Measurements from ENCODE around the gene MCL1.

MCL1 gene

DNA sequence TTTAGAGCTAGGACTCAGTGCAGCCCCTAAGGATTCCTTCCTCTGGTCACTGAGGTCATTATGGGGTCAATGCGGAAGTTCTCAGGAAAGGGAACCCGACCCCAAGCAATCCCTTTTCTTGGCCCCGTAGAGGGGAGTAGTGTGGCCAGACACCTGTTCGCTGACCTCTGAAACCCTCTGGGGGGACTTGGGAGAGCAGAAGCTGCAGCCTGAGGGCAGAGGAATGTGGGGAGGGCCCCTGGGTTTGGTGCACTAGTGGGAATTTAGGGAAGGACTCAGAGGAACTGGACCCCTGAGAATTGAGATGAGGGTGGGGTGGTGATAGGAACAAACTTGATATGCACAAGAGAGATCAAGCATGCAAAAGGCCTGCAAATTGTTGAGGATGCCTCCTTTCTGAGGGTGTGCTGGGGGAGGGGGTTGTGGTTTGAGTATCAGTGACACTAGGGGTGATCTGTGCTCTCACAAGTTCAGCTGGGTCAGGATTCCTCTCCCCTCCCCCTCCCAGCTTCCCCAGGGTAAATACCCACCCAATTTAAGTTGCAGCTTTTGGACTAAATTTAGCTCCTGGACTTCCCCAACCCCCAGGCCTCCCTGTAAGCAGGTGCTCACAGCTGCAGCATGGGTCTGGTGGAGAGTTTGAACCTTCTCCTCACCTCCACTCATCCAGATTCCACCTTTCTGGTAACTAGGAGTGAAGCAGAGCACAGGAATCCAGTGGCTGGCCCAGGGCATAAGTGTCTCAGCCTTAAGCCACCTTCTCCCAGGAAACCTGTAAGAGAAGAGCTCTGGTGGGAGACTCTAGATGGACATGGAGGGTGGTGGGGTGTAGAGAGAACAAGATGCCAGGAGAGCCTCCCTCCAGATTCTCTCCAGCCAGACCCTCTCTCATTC, 16.7 kb downstream of the MCL1 start:
- TF ChIP-seq ZFP3 (CRISPR knock-in tag; IDR thresholded peaks at IDR 0.05) (no peak), ISL1 (CRISPR knock-in tag; IDR thresholded peaks at IDR 0.05) (no peak), CSDC2 (CRISPR knock-in tag; IDR thresholded peaks at IDR 0.05) (peak; percentile 30; the same call in 1 of the 2 replicates)

DNA sequence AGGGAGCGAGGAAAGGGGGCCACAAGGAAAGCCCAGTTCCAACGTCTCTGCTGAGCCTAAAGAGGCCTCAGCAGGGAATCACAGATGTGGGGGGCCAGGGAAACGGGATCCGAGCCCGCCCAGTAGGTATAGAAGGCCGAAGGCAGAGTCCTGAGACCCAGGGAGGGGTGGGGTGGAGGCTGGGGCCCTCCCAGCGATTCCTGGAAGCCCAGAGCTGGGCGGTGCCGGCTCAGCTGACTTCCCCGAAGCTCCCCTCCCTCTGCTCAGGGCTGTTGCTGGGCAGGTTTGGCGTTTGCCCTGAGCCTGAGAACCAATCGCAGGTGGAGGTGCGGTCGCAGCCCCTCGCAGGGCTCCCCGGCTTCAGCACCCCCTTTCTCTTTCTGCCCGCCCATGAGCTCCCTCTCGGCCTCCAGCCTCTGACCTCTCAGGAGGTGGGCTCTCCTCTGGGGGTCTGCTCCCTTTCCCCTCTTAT, 17.4 kb downstream of the MCL1 start:
- TF ChIP-seq, protein P1, sequence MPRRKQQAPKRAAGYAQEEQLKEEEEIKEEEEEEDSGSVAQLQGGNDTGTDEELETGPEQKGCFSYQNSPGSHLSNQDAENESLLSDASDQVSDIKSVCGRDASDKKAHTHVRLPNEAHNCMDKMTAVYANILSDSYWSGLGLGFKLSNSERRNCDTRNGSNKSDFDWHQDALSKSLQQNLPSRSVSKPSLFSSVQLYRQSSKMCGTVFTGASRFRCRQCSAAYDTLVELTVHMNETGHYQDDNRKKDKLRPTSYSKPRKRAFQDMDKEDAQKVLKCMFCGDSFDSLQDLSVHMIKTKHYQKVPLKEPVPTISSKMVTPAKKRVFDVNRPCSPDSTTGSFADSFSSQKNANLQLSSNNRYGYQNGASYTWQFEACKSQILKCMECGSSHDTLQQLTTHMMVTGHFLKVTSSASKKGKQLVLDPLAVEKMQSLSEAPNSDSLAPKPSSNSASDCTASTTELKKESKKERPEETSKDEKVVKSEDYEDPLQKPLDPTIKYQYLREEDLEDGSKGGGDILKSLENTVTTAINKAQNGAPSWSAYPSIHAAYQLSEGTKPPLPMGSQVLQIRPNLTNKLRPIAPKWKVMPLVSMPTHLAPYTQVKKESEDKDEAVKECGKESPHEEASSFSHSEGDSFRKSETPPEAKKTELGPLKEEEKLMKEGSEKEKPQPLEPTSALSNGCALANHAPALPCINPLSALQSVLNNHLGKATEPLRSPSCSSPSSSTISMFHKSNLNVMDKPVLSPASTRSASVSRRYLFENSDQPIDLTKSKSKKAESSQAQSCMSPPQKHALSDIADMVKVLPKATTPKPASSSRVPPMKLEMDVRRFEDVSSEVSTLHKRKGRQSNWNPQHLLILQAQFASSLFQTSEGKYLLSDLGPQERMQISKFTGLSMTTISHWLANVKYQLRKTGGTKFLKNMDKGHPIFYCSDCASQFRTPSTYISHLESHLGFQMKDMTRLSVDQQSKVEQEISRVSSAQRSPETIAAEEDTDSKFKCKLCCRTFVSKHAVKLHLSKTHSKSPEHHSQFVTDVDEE (CRISPR knock-in tag; IDR thresholded peaks at IDR 0.05) = no peak
- TF ChIP-seq SNAI2 (CRISPR knock-in tag; IDR thresholded peaks at IDR 0.05) (no peak), ZC3H10 (CRISPR knock-in tag; IDR thresholded peaks at IDR 0.05) (peak; percentile 75), GLIS3 (CRISPR knock-in tag; IDR thresholded peaks at IDR 0.05) (peak; percentile 82; the same call in 1 of the 2 replicates), BACH2 (CRISPR knock-in tag; IDR thresholded peaks at IDR 0.05; ENCODE audit: borderline replicate concordance) (no peak), ARNTL (CRISPR knock-in tag; IDR thresholded peaks at IDR 0.05; ENCODE audit: borderline replicate concordance, low read depth) (no peak), ZFP3 (CRISPR knock-in tag; IDR thresholded peaks at IDR 0.05) (0 out of 2 replicates have a peak, but pooled peaks have one; percentile 11), TOX (CRISPR knock-in tag; IDR thresholded peaks at IDR 0.05; ENCODE audit: borderline replicate concordance) (peak; percentile 42; the same call in 1 of the 2 replicates)
- TF ChIP-seq, protein P2, sequence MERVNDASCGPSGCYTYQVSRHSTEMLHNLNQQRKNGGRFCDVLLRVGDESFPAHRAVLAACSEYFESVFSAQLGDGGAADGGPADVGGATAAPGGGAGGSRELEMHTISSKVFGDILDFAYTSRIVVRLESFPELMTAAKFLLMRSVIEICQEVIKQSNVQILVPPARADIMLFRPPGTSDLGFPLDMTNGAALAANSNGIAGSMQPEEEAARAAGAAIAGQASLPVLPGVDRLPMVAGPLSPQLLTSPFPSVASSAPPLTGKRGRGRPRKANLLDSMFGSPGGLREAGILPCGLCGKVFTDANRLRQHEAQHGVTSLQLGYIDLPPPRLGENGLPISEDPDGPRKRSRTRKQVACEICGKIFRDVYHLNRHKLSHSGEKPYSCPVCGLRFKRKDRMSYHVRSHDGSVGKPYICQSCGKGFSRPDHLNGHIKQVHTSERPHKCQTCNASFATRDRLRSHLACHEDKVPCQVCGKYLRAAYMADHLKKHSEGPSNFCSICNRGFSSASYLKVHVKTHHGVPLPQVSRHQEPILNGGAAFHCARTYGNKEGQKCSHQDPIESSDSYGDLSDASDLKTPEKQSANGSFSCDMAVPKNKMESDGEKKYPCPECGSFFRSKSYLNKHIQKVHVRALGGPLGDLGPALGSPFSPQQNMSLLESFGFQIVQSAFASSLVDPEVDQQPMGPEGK (CRISPR knock-in tag; IDR thresholded peaks at IDR 0.05; ENCODE audit: borderline replicate concordance) = peak; percentile 95; the same call in 1 of the 2 replicates
- peak; percentile 68 for ATAC-seq

More for the DNA sequence above, 16.7 kb downstream of the MCL1 start:
- no peak for ATAC-seq

GRCh38 chr1:150561254-150561973, 18.0 kb downstream of the MCL1 start:
- peak; percentile 81 for ATAC-seq
- 0 out of 2 replicates have a peak, but pooled peaks have one; percentile 0 for TF ChIP-seq ZFP3 (CRISPR knock-in tag; IDR thresholded peaks at IDR 0.05)
- no peak for TF ChIP-seq ZNF8 (CRISPR knock-in tag; IDR thresholded peaks at IDR 0.05)
- TF ChIP-seq, protein P1 (CRISPR knock-in tag; IDR thresholded peaks at IDR 0.05) = 0 out of 2 replicates have a peak, but pooled peaks have one; percentile 6
- TF ChIP-seq, protein P2 (CRISPR knock-in tag; IDR thresholded peaks at IDR 0.05; ENCODE audit: borderline replicate concordance) = no peak; the same call in 1 of the 2 replicates
- TF ChIP-seq CSRNP3 (CRISPR knock-in tag; IDR thresholded peaks at IDR 0.05) = no peak
- TF ChIP-seq TCF4 (CRISPR knock-in tag; IDR thresholded peaks at IDR 0.05; ENCODE audit: borderline replicate concordance) = no peak
- no peak for TF ChIP-seq CREB5 (CRISPR knock-in tag; IDR thresholded peaks at IDR 0.05; ENCODE audit: low read depth)
- no peak for TF ChIP-seq ZNF70 (CRISPR knock-in tag; IDR thresholded peaks at IDR 0.05)
- TF ChIP-seq PPARA (CRISPR knock-in tag; IDR thresholded peaks at IDR 0.05; ENCODE audit: borderline replicate concordance) = no peak
